ENCODE data around the gene CD180.

CD180 gene

DNA sequence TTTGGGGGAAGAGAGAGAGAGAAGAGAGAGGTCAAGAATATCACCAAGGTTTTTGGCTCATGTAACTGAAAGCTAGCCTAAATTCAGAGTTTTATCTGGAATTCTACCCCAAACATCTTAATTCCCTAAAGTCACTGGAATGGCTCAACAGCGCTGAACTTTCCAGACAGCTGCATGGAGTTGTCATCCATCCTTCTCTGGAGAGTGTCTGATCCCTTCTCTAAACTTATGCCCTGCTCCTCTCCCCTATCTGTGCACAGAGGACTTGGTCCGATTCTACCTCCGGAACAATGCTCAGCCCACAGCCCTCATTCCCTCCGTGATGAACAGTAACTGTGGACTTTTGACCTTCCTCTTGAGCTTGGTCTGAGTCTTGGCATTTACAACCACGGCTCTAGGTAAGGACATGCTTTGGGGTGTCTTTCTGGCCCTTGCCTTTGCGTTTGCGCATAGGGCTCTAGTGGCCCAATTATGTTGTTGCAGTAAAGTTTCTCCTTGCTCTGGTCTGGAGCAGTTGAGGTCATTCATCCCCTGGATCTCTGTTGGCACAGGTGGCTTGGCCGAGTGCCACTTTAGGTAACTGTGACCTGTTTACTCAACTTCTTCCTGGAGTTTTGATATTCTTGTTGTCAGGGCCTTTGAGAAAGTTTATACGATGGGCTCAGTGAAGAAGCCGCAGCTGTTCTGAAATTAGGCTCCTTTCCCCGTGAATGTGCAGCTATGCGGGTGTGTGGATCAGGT, 18.3 kb upstream of the CD180 start:
- intact Hi-C loops (cut with DNase I), result no loop called here
- DNase-seq, result no peak

DNA sequence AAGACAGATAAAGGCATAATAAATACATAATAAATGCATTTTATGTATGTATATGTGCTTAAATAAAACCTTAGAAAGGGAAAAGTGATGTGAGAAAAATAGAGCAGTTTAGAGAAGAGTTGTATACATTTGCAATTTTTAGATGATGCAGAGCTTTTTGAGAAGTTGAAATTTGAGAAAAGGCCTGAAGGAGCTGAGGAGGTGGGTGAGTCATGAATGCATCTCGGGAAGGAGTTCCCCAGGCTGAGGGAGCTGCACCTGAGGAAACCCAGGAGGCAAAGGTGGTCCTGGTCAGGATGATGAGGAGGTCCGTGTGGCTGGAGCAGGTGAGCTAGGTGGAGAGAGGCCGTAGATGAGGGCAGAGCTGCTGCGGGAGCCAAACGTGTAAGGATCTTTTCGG, 17.4 kb upstream of the CD180 start:
- intact Hi-C loops (cut with DNase I), result no loop called here
- DNase-seq, result no peak

DNA sequence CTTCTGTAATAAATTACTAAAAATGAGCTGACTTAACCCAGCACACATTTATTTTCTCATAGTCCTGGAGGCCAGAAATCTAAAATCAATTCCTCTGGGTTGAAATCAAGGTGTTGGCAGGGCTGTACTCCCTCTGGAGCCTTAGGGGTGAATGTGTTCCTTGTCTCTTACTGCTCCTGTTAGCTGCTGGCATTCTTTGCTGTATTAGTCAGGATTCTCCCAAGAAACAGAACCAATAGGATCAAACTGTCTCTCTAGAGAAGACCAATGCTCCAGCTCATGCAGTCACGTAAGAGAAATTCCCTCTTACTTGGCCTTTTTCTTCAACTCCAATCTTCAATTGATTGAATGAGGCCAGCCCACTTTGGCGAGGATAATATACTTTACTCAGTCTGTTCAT, 15.3 kb upstream of the CD180 start:
- DNase-seq, result no peak
- intact Hi-C loops (cut with DNase I), result no loop called here

DNA sequence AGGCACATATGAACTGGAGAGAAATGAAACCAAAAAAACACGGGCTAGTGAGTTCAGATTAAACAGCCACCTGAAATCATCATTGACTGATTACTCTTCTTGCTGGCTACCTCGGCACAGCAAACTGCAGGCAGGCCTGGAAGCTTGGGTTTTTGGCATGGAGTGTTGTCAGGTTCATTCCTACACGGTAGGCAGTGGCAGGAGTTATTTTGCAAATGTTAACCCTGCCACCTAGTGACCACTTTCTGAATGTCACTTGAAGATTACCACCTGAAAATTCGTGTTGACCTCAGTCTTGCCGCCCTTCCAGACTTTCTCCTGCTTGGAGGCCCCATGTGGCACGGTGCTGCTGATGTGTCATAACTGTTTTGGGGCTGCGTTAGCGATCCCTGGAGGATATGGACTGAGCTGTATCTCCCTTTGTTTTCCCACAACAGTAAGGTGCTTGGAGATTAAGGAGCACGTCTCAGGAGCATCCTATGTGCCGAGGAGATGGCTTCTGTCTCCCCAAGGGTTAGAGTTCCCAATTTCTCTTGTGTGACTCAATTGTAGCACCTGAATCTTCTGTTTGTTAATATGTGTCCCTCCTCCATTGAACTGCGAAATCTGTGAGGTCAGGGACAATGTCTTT, 12.7 kb upstream of the CD180 start:
- intact Hi-C loops (cut with DNase I), result loop anchor here (2.0 to 5.0 kb wide), 4 partner anchors 42 to 902 kb away; no protein-coding TSS in a partner anchor
- peak in 7 of 10 donors; percentile 39 to 86 (median 54) for DNase-seq

DNA sequence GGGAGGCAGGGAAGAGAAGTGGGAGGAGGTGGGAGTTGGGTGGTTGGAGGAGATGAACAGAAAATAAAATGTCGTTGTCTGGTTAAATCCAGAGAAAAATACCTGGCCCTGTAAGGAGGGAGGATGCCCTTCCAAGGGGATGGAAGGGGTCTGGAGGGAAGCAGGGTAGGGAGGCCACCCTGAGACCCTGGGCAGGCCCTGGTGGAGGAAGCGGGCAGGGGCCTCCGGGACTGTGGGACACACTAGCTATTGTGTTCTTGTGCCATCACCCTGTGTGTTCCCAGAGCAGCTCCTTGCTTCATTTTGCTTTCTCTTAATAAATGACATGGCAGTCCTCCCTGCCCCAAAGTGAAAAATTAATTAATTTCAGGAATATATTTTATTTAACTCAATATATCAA, 11.8 kb upstream of the CD180 start:
- intact Hi-C loops (cut with DNase I), result loop anchor here (2.0 to 5.0 kb wide), 4 partner anchors 42 to 901 kb away; no protein-coding TSS in a partner anchor

DNA sequence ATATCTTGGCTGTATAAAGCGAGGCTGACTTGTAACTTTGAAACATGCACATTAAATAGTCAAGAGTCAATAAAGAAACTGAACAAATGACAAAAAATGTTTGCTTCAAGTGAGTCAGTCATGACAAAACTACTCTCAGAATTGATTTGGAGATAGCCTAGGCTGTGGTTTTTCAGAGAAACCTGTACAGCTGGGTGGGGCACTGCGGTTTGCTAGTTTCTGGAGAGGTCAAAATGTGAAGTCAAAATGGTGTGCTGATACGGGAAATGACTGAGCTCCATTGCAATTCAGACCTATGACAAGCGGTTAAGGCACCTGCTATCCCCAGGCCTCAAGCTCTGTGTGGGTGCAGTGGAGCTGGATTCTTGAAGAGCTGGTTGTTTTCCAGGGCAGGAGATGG, 10.3 kb upstream of the CD180 start:
- DNase-seq, result no peak
- intact Hi-C loops (cut with DNase I), result loop anchor here (5.0 kb wide), 1 partner anchor 900 kb away; no protein-coding TSS in a partner anchor

More for the DNA sequence above, 11.8 kb upstream of the CD180 start:
- DNase-seq, result no peak

DNA sequence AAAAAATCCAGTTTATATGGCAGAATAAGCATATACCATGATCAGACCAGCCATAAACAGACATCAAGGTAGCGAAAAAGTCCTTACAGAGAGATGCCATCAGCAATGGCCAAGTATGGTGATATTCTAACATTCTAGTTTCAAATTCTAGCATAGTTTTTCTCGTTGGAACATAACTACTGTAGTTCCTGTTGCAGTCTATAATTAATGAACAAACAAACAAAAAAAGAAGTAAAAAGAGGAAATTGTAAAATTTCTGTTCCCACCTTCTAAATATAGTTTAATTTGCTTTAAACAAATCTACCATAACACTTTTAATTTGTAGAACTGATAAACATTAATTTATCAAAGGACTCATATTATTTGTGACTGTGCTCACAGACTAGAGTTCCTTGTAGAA, 9.9 kb upstream of the CD180 start:
- intact Hi-C loops (cut with DNase I), result loop anchor here (5.0 kb wide), 1 partner anchor 899 kb away; no protein-coding TSS in a partner anchor
- DNase-seq, result no peak

DNA sequence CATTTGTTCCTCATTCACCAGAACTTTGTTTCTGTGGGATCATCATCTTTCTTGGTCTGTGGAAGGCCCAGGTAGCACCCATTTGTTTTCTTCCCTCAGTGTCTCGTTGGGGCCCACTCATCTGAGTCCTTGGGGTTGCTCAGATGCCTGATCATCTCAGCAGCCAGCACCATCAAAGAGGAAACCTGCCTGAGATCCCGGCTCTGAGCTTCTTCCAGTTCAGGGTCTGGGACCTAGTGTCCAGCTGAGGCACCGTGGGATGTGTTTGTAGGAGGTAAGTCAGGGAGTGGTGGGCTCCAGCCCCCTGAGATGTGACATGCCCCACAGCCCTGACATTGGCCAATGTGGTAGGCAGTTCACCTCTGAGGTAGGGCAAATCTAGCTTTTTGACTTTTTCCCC, 9.4 kb upstream of the CD180 start:
- intact Hi-C loops (cut with DNase I), result loop anchor here (5.0 kb wide), 1 partner anchor 899 kb away; no protein-coding TSS in a partner anchor
- no peak for DNase-seq

DNA sequence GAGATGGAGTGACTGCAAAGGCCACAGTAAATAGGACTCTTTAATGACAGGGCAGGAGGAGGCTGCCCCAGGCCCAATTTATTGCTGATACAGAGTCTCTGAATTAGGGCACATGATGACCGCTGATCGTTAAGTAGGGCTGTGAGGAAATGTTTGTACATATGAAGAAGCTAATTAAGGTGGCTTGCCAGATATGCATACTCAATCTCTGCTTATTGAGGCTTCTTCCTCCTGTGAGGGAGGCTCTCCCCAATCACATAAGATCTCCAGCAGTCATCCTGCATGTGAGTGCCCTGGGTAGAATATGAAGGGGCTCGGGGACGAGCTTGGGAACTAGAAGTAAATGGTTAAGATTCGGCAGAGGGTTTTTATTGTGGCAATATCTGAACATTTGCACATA, 8.2 kb upstream of the CD180 start:
- no peak for DNase-seq
- intact Hi-C loops (cut with DNase I), result loop anchor here (5.0 kb wide), 1 partner anchor 898 kb away; no protein-coding TSS in a partner anchor

DNA sequence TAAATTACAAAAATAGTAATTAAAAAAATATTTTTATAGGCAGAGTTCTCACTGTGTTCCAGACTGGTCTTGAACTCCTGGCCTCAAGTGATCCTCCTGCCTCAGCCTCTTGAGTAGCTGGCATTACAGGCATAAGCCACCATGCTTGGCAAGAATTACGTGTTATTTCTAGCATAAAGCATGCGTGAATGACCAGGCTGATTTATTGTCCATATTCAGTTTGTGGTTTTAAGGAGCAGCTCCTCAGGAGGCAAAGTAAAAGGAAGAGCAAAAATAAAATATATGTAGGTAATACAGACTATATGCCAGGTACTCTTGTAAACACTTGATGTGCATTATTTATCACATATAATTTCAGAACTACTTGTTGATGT, 7.1 kb upstream of the CD180 start:
- intact Hi-C loops (cut with DNase I), result no loop called here
- no peak for DNase-seq

DNA sequence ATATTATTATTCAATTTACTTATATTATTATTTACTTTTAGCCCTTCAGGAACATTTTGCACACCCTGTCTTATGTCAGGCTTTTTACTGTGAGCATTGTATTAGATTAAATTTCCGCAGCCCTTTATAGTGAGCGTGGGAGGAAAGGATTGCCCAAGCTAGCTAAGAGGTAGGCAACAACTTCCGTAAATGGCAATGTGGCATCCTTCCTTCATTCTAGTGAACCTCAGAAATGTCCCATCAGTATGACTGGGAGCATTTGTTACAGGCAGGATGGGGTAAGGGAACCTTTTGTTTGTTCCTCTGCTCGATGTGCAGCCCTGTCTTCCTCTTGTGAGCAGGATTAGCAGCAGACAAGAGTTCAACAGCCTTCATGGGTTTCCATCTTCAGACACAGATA, 6.2 kb upstream of the CD180 start:
- no peak for DNase-seq
- intact Hi-C loops (cut with DNase I), result no loop called here

DNA sequence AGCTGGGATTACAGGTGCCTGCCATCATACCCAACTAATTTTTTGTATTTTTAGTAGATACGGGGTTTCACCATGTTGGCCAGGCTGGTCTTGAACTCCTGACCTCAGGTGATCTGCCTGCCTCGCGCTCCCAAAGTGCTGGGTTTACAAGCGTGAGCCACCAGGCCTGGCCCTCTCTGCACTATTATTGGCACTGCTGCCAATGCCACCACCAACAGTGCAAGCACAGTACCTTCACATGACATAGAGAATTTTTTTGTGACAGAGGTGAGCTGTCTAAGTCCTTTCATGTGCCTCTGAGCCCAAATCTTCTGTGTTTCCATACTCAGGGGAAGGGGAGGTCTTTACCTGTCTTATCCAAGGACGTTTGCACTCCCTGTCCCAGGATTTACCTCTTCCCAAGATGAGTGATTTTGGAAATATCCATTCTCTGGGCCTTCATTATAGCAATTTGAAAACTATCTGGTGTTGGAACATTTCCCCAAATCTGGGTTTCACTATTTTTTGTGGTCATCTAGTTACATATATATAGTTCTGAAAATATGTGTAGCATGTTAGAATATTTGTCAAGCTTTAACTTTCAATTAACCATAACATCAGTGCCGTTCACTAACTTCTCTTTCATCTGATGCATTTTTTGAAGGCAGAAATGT, 5.4 kb upstream of the CD180 start:
- intact Hi-C loops (cut with DNase I), result no loop called here
- DNase-seq, result no peak

DNA sequence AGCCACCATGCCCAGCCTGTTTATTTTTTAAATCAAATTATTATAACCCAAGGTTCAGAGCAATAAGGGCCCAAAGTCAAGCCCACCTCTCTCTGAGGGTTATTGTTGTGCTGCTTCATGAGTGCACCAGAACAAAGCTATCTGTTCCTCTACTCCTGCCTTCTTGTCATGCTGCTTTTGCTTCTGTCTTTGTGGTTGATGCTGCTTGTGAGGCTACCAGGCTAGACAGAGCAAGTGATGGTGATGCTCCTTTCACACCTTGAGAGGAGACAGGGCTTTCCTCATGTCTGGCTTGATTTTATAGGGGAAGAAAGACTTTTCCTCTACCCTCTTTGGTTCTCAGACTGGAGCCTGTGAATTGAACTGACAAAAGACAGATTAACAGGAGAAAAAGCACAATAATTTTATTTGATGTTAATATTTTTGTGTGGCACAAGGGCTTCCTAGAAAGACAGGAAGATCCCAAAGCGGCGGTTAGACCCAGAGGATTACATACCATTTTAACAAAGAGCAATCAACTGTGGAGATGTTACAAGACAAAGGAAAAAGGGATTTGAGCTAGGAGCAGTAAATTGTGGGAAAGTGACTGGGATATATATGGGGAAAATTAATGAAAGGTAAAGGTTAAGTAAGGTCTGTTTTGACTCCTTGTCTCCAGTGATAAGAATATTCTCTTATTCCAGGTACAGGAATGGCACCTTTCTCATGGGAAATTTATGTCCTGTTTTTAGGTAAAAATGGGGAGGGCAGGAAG, 4.4 kb upstream of the CD180 start:
- no peak for DNase-seq
- intact Hi-C loops (cut with DNase I), result no loop called here

DNA sequence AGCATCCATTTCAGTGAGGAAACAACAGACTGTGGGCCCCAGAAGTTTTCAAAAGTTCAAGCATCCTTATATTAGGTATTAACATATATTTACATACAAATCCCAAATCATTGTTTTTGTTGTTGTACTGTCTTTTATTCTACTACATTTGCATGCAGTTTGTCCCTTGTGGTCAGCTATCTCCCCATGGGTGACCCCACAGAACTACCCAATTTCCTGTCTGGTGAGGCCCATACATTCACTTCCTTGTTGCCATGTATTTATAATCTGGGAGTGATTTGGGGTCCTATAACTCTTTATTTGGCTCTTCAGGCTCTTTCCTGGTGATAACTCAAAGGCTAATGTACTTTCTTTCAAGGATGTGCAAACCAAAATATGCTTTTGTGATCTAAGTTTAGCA, 3.3 kb upstream of the CD180 start:
- intact Hi-C loops (cut with DNase I), result no loop called here
- no peak for DNase-seq

DNA sequence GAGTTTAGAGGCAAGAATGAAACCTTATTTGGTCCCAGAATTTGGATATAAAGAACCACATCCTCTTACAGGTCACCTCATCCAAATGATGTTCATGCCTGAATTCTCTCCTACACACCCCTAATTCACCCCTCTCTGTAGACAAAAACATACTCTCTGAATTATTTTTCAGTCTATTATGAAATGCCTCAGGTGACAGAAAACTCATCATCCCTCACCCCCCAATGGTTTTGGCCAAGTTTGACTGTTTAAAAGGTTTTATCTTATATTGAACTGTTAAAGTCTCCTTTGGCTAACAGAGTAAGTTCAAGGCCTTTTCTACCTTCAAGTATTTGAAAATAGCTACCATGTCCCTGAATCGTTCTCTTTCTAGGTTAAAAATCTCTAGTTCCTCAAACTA, 2.3 kb upstream of the CD180 start:
- intact Hi-C loops (cut with DNase I), result no loop called here
- DNase-seq, result no peak

DNA sequence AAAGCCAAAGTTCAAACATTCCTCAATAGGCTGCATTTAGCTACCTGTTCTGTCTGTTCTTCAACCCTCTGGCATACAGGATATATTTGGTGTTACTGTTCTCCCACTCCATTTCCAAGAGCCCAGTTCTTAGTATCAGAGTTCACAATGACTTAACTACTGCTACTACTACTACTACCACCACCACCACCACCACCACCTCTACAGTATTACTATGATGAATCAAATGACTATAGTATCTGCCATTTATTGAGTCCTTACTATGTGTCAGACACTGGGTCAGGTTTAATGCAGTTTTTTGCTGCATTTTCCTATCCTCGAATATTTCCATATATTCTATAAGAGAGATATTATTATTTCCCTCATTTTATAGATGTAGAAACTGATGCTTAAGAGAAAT, 937 bp upstream of the CD180 start:
- intact Hi-C loops (cut with DNase I), result no loop called here
- no peak for DNase-seq

DNA sequence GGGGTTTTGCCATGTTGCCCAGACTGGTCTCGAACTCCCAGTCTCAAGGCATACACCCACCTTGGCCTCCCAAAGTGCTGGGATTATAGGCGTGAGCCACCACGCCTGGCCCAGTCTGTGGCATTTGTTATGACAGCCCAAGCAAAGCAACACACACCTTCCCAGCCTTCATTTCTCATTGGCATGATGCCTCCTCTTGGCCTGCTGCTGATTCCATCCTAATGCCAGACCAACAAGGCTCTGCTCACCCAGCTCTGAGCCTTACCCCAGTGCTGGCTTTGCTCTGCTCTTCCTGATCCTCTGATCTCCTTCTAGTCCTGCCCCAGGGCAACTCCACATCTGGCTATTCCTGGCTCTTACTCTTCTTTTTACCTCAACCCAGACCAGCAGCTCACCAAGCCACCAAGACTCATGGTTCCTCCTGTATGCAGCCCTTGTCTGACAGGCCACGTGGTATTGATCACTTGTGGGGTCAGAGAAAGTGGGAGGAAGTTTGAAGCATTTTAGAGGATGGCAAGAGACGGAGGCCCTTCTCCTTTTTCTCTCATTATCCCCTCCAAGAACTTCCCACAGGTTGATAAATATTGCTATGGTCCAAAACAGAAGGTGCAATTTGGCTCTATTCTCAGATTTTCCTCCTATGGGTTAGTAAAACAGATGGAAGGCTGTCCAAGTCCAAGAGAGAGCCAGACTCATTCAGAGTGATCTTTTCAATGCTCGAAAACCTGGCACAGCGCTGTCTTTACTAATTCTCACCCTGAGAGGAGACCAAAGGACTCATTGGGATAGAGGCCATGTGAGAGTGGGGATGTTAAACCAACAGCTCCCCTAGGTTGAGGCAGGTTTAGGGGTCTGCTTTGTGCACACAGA, 958 bp downstream of the CD180 start:
- intact Hi-C loops (cut with DNase I), result no loop called here
- DNase-seq, result no peak

DNA sequence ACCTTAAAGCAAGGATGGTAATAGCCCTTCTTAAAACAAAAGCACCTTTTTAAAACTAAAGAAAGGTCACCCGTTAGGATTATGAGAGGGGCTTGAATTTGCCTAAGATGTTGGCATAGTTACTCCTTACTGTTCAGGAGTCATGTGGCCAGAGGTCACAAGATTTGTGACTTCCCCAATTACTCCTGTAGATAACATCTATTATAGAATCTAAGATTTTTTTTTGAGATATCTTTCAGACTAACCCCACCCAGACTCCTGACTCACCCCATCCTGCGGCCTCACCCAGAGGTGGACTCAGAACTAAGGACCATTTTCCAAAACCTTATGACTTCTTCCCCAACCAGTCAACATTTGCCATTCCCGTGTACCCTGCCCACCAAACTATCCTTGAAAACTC, 2.4 kb downstream of the CD180 start:
- intact Hi-C loops (cut with DNase I), result no loop called here
- DNase-seq, result no peak

DNA sequence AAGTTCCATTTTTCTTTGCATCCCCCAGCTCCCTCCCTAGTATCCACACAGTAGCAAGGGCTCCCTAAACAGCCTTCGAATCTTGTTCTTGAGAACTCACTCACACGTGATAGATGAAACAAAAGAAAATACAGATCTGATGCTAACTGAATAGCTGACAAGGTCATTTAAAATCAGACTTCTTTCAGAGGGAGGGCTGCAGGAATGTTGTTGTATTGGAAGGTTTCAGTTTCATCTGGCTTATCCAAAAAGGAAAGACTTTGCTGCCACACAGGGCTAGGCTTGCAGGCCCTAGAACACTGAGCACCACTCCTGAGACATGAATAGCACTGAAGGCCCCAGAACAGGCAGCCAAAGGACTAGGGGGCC, 3.2 kb downstream of the CD180 start:
- intact Hi-C loops (cut with DNase I), result no loop called here
- DNase-seq, result no peak
